ENCODE measurements around the gene ZFP30.

DNA sequence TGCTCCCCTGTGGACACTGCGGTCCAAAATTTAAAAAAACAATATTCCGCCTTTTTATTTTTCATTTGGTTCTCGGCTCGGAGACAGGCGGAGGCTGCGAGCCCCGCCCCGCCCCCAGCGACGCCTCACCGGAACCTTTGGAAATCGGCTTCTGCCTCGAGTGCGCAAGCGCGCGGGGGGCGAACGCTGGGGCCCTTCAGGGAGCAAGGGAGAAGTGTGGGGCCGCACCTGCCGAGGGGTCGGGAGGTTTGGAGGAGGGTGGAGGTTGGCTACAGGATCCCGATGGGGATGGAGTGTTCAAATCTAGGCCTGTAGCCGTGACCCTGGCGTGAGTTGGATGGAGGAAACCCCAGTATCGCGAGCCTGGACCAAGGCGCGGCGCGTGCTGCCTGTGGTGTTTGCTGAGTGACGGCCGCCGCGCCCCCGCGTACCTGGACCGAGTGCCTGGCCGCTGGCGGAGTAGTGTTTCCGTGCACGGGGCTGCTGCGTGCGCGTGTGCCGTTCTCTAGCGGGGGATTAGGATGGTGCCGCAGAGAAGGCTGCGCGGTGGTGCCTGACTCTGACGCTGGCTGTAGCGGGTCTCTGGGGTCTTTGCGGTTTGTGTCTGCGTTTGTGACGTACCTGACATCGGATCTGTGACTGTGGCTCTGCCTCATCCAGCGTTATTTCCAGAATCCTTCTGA, 565 bp upstream of the ZFP30 start:
- TF ChIP-seq, protein P1, sequence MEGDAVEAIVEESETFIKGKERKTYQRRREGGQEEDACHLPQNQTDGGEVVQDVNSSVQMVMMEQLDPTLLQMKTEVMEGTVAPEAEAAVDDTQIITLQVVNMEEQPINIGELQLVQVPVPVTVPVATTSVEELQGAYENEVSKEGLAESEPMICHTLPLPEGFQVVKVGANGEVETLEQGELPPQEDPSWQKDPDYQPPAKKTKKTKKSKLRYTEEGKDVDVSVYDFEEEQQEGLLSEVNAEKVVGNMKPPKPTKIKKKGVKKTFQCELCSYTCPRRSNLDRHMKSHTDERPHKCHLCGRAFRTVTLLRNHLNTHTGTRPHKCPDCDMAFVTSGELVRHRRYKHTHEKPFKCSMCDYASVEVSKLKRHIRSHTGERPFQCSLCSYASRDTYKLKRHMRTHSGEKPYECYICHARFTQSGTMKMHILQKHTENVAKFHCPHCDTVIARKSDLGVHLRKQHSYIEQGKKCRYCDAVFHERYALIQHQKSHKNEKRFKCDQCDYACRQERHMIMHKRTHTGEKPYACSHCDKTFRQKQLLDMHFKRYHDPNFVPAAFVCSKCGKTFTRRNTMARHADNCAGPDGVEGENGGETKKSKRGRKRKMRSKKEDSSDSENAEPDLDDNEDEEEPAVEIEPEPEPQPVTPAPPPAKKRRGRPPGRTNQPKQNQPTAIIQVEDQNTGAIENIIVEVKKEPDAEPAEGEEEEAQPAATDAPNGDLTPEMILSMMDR (conservative IDR thresholded peaks at IDR 0.05 in 1 of 2, IDR thresholded peaks at IDR 0.05 in 1 of 2; ENCODE audit: extremely low read depth in 1 of 2, insufficient read depth in 1 of 2, low read depth in 1 of 2, low read length in 2 of 2), result no peak
- TF ChIP-seq EZH2 (IDR thresholded peaks at IDR 0.05; ENCODE audit: borderline replicate concordance, low read length), result no peak

Measured in mammary epithelial cell (primary cell).